Fibroblast of villous mesenchyme (primary cell): ENCODE results near the gene REEP1. TPM values are rescaled to one million over a fixed set of nuclear protein-coding genes. Genes with fewer than 3 reads are reported as not detected.

ENCODE experiments used
- DNase-seq: peaks from one replicate; pipeline ENCODE4 v3.0.0-alpha.2; 2010; ENCODE audit warnings: low read depth
- H3K4me3 ChIP-seq: 2 replicates; pipeline ENCODE4 v1.5.1; 2011; ENCODE audit warnings: low read depth, mild to moderate bottlenecking, low read length
- total RNA-seq: library from RNA; depleted of rRNA; stranded (reverse); fragments of >200 nt; gene quantifications from 2 replicates; pipeline ENCODE4 v1.2.3, GENCODE V29; 2012
- TF ChIP-seq, protein P1 (sequence below): IDR thresholded peaks from 2 replicates; pipeline ENCODE4 v1.5.1; 2012; ENCODE audit warnings: low read depth, mild to moderate bottlenecking, low read length; ENCODE audit not compliant: insufficient read depth

The REEP1 gene
- total RNA-seq, 1 donor = under 0.01 TPM

DNA sequence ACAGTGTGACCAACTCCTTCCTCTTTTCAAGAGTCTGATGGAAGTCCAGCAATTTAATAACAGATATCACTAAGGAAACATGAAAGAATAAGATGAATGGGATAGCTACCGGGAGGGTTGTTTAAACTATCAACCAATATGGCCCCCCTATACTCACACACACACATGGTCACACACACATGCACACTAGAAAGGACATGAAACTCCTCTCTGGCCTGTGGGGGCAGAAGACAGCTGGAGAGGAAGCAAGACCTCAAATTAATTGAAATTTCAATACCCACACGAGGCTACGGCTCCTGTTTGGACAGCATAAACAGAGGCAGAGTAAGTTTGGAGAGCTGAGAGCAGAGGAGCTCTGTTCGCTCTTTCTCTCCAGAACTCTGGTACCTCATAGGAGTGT lies 34.7 kb upstream of the REEP1 start:
- no peak for DNase-seq
- TF ChIP-seq, protein P1, sequence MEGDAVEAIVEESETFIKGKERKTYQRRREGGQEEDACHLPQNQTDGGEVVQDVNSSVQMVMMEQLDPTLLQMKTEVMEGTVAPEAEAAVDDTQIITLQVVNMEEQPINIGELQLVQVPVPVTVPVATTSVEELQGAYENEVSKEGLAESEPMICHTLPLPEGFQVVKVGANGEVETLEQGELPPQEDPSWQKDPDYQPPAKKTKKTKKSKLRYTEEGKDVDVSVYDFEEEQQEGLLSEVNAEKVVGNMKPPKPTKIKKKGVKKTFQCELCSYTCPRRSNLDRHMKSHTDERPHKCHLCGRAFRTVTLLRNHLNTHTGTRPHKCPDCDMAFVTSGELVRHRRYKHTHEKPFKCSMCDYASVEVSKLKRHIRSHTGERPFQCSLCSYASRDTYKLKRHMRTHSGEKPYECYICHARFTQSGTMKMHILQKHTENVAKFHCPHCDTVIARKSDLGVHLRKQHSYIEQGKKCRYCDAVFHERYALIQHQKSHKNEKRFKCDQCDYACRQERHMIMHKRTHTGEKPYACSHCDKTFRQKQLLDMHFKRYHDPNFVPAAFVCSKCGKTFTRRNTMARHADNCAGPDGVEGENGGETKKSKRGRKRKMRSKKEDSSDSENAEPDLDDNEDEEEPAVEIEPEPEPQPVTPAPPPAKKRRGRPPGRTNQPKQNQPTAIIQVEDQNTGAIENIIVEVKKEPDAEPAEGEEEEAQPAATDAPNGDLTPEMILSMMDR = no peak
- no peak overlapping the region for H3K4me3 ChIP-seq

DNA sequence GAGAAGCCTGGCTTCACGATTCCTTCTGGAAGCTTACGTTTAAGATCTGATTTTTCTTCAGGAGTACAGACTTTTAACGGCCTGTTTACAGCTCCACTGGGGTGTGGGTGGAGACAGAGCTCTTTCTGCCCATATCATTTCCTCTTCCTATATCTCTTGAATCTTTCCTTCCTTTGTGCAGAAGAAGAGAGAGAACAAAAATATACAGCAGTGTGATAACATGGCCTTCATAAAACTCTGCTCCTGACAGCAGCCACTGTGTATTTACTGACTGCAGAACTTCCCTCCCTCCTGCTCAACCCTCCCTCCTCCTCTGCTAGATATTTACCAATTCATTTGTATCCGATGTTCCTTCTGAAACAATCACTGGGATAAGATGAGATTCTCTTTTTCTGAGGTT lies 34.1 kb upstream of the REEP1 start:
- TF ChIP-seq, protein P1 = no peak
- DNase-seq = no peak

DNA sequence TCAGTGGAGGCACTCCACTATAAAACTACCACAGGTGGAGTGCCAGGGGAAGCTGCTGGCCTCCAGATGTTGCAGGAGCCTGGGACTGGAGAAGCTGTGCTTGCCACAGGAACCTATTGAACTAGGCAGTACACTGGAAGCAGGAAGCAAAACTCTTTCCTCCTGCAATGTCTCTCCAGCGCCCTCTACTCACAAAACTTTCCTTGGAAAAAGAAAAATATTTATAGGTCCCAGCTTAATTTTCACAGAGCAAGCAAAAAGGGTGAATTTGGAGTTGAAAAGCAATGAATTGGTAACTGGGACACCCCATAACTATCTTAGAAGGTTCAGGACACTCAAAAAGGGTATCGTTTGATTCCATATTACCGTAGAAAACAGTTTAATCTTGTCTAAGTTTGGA lies 33.2 kb upstream of the REEP1 start:
- TF ChIP-seq, protein P1 = no peak

More for the DNA sequence above, 34.1 kb upstream of the REEP1 start:
- no peak overlapping the region for H3K4me3 ChIP-seq

DNA sequence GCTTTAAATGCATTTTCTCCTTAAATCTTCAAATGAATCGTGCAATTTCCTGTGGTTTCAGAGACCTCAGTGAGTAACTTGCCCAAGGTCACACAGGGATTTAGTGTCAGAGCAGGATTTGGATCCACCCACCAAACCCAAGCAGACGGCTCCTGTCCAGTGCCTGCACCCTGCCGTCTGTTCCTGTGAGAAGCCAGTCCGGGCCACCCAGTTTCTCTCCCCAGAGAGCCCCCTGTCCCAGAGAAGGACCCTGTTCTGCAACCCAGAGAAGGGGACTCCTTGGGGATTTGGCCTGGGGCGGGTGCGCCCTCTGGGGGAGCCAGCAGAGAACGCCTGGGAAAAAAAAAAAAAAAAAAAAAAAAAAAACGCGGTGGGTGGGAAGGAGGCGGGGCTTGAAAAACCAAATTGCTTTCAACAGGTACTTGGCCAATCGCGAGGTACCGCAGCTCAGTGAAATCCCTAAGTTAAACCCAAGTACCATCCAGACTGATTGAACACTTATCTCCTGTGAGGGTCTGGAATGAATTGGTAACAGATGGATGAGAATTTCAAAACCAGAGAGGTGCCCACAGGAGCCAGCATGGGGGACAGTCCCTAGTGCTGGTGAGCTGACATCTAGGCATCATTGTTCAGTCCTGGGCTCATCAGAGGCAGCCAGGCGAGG lies 30.9 kb upstream of the REEP1 start:
- peak; percentile 55 for DNase-seq
- H3K4me3 ChIP-seq = peak overlapping the region; percentile 32
- TF ChIP-seq, protein P1 = peak; percentile 62

More for the DNA sequence above, 33.2 kb upstream of the REEP1 start:
- no peak overlapping the region for H3K4me3 ChIP-seq
- no peak for DNase-seq

DNA sequence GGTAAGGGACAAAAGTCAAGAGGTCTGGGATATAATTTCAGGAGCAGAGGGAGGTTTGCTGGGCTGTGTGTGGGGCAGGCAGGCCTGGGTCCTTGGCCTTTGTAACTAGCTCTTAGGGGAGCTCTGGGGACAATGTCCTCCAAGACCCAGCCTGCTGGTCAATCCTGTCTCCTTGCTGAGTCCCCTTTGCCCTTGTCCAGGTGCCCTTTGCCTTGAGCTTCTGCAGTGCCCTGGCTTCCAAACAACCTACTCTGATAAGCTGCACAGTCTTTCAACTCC lies 30.0 kb upstream of the REEP1 start:
- no peak for DNase-seq
- TF ChIP-seq, protein P1 = no peak
- no peak overlapping the region for H3K4me3 ChIP-seq

DNA sequence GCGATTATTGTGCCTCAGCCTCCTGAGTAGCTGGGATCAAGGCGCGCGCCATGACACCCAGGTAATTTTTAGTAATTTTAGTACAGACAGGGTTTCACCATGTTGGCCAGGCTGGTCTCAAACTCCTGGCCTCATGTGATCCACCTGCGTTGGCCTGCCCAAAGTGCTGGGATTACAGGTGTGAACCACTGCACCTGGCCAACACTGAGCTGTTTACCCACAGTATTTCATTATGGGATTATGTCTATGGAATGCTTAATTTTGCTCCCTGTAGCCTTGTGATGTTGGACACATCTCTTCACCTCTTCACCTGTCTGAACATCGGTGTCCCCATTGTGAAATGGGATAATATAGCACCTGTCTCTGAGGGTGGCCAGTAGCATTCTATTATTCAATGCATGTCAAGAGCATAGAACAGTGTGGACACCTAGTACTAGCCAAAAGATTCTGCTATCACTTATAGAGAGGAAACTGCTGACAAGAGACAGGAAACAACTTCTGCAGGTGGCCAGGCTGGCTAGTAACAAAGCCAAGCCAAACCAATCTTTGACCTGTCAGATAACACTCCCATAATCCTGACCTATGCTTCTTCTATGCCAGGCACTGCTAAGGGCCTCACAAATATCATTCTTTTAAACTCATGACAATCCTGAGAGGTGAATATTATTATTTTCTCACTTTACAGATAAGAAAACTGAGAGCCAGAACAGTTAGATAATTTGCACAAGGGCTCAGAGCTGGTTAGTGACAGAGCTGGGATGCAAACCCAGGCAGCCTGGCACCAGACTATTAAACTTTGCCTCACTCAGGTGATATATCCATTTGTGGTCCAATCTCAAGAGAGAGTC lies 29.4 kb upstream of the REEP1 start:
- no peak overlapping the region for H3K4me3 ChIP-seq
- no peak for DNase-seq
- TF ChIP-seq, protein P1 = no peak
